Activated T-helper 17 cell treated with anti-CD3 and anti-CD28 coated beads, Interleukin-2, amount 50 U/mL, for 72 hours (primary cell): ENCODE results near the gene KLC3. TPM values are rescaled to one million over a fixed set of nuclear protein-coding genes. Genes with fewer than 3 reads are reported as not detected.
"Not testable (repeated sequence)": the region's sequence is repeated elsewhere in the genome, so short reads cannot be mapped to it uniquely, and the experiment has no call there.

Experiments used
- ATAC-seq: fragments of 150-1000 bp; cut with Tn5 transposase; replicated peaks from 2 replicates; pipeline ENCODE4 v1.10.0; 2021; ENCODE audit warnings: mild to moderate bottlenecking, moderate library complexity
- H3K27ac Mint-ChIP-seq: one replicate; pipeline ENCODE4 v1.8.0; 2022; ENCODE audit warnings: mixed read lengths
- H3K27me3 Mint-ChIP-seq: one replicate; pipeline ENCODE4 v1.8.0; 2022; ENCODE audit warnings: mixed read lengths
- H3K36me3 Mint-ChIP-seq: one replicate; pipeline ENCODE4 v1.8.0; 2022; ENCODE audit warnings: low read depth, mild to moderate bottlenecking, mixed read lengths
- H3K4me1 Mint-ChIP-seq: one replicate; pipeline ENCODE4 v1.8.0; 2022; ENCODE audit warnings: mixed read lengths
- H3K4me3 Mint-ChIP-seq: one replicate; pipeline ENCODE4 v1.8.0; 2022; ENCODE audit warnings: mild to moderate bottlenecking, mixed read lengths
- H3K9me3 Mint-ChIP-seq: one replicate; pipeline ENCODE4 v1.8.0; 2022; ENCODE audit warnings: mixed read lengths
- total RNA-seq, 2 donors: library from RNA; stranded (reverse); gene quantifications; one replicate each; pipeline ENCODE4 v1.2.3, GENCODE V29; 2022

KLC3 gene
- total RNA-seq, 2 donors from 2014 or later, result 0.24 TPM; not detected in 1

GRCh38 chr19:45327404-45328143 lies 13.0 kb upstream of the KLC3 start:
- H3K27me3 Mint-ChIP-seq, result peaks cover 8% of the 10 kb centered on the region
- no peaks in the 10 kb centered on the region for H3K9me3 Mint-ChIP-seq
- ATAC-seq, result no peak
- H3K4me3 Mint-ChIP-seq, result no peak overlapping the region
- no peaks in the 10 kb centered on the region for H3K4me1 Mint-ChIP-seq
- no peaks in the 10 kb centered on the region for H3K36me3 Mint-ChIP-seq
- no peak overlapping the region for H3K27ac Mint-ChIP-seq

GRCh38 chr19:45331411-45331810 lies 9.1 kb upstream of the KLC3 start:
- H3K9me3 Mint-ChIP-seq, result no peaks in the 10 kb centered on the region
- H3K4me3 Mint-ChIP-seq, result no peak overlapping the region
- no peaks in the 10 kb centered on the region for H3K4me1 Mint-ChIP-seq
- no peak overlapping the region for H3K27ac Mint-ChIP-seq
- no peaks in the 10 kb centered on the region for H3K27me3 Mint-ChIP-seq
- no peaks in the 10 kb centered on the region for H3K36me3 Mint-ChIP-seq
- ATAC-seq, result no peak

DNA sequence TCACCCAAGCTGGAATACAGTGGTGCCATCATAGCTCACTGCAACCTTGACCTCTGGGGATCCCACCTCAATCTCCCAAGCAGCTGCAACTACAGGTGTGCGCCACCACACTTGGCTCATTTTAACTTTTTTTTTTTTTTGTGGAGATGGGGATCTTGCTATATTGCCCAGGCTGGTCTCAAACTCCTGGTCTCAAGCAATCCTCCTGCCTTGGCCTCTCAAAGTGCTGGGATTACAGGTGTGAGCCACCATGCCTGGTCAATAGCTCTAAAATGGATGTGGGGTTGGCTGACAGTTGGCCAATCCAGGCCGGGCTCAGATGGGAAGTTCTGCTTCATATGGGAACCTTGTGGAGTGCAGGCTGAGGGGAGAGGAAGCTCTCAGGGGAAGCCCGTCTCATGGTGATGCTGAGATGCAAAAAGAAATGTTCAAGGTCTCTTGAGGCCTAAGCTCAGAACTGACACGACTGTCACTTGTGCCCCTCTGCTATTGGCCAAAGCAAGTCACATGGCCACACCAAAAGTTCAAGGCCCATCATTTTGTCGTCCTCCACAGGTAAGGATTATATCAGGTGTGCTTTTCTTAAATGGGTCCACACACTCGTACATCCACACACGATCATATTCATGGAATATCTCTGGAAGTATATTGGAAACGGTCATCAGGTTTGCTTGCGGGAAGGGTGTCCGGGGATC lies 6.8 kb upstream of the KLC3 start:
- Mint-ChIP-seq H3K27me3 (peaks cover 7% of the 10 kb centered on the region), H3K36me3 (no peaks in the 10 kb centered on the region), H3K27ac (no peak overlapping the region), H3K4me3 (no peak overlapping the region), H3K4me1 (no peaks in the 10 kb centered on the region), H3K9me3 (no peaks in the 10 kb centered on the region)
- ATAC-seq, result no peak

DNA sequence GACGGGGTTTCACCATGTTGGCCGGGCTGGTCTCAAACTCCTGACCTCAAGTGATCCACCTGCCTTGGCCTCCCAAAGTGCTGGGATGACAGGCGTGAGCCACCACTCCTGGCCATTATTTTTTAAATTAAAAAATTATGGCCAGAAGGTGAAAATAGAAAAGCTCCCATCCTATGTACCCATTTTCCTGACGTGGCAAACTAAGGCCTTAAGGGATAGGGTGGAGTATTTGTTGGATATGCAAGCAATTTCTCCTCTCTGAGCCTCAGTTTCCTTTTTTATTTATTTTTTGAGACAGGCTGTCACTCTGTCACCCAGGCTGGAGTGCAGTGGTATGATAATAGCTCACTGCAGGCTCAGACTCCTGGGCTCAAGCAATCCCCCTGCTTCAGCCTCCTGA lies 5.7 kb upstream of the KLC3 start:
- H3K4me1 Mint-ChIP-seq, H3K27me3 Mint-ChIP-seq, H3K36me3 Mint-ChIP-seq, ATAC-seq, H3K27ac Mint-ChIP-seq, H3K4me3 Mint-ChIP-seq, H3K9me3 Mint-ChIP-seq: not testable (repeated sequence)

DNA sequence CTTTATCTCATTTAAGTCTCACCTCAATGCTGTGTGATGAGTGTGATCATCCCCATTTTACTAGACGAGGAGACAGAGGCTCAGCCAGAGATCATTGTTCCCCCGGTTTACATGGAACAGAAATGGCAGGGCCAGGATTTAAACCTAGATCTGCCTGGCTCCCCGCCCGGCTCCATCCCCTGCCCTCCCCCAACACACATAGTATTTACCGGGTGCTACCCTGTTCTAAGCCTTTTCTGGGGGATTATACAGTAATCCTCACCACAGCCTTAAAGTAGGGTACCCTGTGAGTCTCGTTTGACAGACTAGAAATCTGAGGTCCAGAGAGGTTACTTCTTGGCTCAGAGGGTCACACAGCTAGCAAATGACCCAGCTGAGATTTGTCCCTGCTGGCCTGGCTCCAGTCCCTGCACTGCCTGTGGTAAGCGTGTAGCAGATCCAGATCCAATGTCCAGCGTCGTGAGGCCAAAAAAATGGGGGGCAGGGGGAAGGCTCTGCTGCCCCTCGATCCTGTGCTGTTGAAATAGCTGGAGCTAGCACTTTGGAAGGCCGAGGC lies 3.8 kb upstream of the KLC3 start:
- no peaks in the 10 kb centered on the region for H3K36me3 Mint-ChIP-seq
- H3K27ac Mint-ChIP-seq, result no peak overlapping the region
- H3K27me3 Mint-ChIP-seq, result peaks cover 12% of the 10 kb centered on the region
- no peak for ATAC-seq
- no peak overlapping the region for H3K4me3 Mint-ChIP-seq
- no peaks in the 10 kb centered on the region for H3K9me3 Mint-ChIP-seq
- H3K4me1 Mint-ChIP-seq, result no peaks in the 10 kb centered on the region

- Mint-ChIP-seq H3K4me1 (no peaks in the 10 kb centered on the region), H3K4me3 (peak overlapping the region; percentile 48), H3K36me3 (no peaks in the 10 kb centered on the region), H3K27ac (no peak overlapping the region), H3K9me3 (no peaks in the 10 kb centered on the region), H3K27me3 (peaks cover 19% of the 10 kb centered on the region)
- no peak for ATAC-seq
Measured at GRCh38 chr19:45339629-45340028, 921 bp upstream of the KLC3 start.

DNA sequence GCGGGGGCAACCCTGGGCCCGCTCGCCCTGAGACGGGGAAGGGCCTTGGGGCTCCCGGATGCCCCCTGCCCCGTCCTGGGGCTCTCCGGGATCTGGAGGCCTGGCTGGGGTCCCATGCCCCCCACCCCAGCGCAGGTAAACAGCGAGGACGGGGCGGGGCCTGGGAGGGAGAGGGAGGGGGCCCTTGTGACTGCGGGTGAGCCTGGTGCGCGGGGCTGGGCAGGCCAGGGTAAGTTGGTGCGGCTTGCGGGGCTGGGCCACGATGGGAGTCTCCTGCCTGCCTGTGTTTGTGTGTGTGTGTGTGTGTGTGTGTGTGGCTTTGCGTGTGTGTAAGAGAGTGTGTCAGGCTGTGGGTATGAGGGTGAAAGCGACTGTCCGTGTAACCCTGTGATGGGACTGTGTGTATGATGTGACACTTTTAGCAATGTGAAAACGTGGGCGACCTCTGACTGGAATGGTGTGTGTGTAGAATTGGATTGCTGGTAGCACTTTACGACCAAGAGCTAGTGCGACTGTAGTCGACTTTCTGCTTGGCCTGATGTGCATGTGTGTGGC lies 426 bp downstream of the KLC3 start:
- Mint-ChIP-seq H3K4me1 (no peaks in the 10 kb centered on the region), H3K27ac (no peak overlapping the region), H3K36me3 (no peaks in the 10 kb centered on the region)

DNA sequence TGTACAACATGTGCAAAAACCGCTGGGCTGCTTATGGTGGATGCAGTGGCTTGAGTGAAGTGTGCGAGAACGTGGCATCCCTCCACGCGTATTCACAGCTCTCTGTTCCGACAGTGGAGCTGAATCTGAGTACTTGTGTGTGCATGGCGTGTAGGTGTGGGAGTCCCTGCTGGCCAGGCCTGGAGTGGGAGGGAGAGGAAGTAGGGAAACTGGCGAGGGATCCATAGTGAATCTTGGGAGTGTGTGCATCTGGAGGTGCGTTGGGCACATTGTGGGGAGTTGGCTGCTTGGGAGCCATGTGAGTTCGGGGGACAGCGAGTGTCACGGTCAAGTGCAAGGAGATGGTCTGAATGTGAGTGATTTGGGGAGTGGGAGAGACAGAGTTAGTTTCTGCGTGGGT lies 2.4 kb downstream of the KLC3 start:
- H3K27me3 Mint-ChIP-seq, result peaks cover 27% of the 10 kb centered on the region
- no peaks in the 10 kb centered on the region for H3K9me3 Mint-ChIP-seq
- H3K36me3 Mint-ChIP-seq, result no peaks in the 10 kb centered on the region
- H3K4me1 Mint-ChIP-seq, result no peaks in the 10 kb centered on the region
- no peak overlapping the region for H3K4me3 Mint-ChIP-seq
- no peak overlapping the region for H3K27ac Mint-ChIP-seq
- ATAC-seq, result no peak

More for the DNA sequence above, 426 bp downstream of the KLC3 start:
- Mint-ChIP-seq H3K4me3 (no peak overlapping the region), H3K9me3 (no peaks in the 10 kb centered on the region), H3K27me3 (peaks cover 26% of the 10 kb centered on the region)
- peak; percentile 7 for ATAC-seq

DNA sequence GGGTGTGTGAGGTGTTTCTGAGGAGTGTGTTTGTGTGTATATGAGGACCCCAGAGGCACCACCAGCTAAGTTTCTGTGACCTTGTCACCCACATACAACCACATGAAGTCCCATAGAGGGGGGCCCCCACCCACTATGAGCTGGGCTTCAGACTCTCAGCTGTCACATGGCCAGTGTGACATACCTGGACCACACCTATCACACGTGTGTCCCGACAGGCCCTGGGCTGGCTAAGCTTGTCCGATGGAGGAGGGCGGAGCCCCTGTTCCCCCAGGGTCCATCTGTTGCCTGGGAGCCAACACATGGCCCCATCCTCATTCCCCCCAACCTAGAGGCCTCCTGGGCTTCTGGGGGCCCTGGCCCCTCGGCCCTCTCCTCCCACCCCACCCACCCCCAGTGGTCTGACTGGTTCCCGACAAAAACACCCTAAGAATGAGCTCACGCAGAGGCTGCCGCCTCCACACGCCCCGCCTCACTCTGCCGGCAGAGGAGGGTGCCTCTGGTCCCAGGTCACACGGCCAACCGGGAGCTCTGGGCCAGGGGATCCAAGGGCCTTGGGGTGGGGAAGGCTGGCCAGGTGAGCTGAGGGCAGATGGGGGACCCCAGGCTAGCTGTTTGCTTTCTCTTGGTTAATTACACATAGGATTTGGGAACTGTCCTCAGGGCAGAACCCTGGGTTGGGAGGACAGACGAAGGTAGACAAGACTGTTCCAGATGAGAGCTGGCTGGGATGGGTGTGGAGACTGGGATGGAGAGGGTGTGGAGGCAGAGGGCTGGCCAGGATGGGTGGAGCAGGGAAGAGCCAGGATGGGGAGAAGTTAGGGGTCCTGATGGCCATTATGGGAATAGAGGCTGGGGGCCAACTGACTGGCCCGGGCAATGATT lies 4.3 kb downstream of the KLC3 start:
- Mint-ChIP-seq H3K4me1 (no peaks in the 10 kb centered on the region), H3K36me3 (no peaks in the 10 kb centered on the region), H3K4me3 (no peak overlapping the region), H3K27ac (no peak overlapping the region), H3K27me3 (peaks cover 23% of the 10 kb centered on the region), H3K9me3 (no peaks in the 10 kb centered on the region)
- ATAC-seq, result no peak

DNA sequence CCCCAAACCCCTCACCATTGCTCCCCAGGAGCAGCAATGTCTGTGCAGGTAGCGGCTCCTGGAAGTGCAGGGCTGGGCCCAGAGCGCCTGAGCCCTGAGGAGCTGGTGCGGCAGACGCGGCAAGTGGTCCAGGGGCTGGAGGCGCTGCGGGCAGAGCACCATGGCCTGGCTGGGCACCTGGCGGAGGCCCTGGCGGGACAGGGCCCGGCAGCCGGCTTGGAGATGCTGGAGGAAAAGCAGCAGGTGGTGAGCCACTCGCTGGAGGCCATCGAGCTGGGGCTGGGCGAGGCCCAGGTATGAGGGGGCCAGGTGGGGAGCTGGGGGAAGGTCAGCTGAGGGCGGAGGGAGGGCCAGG lies 4.9 kb downstream of the KLC3 start:
- no peak overlapping the region for H3K27ac Mint-ChIP-seq
- ATAC-seq, result no peak
- no peak overlapping the region for H3K4me3 Mint-ChIP-seq
- no peaks in the 10 kb centered on the region for H3K4me1 Mint-ChIP-seq
- no peaks in the 10 kb centered on the region for H3K9me3 Mint-ChIP-seq
- H3K36me3 Mint-ChIP-seq, result no peaks in the 10 kb centered on the region
- H3K27me3 Mint-ChIP-seq, result peaks cover 18% of the 10 kb centered on the region

- Mint-ChIP-seq H3K4me3 (no peak overlapping the region), H3K27ac (no peak overlapping the region), H3K27me3 (peaks cover 18% of the 10 kb centered on the region), H3K36me3 (no peaks in the 10 kb centered on the region), H3K9me3 (no peaks in the 10 kb centered on the region), H3K4me1 (no peaks in the 10 kb centered on the region)
- ATAC-seq, result no peak
Measured at GRCh38 chr19:45346449-45346848, 5.9 kb downstream of the KLC3 start.

DNA sequence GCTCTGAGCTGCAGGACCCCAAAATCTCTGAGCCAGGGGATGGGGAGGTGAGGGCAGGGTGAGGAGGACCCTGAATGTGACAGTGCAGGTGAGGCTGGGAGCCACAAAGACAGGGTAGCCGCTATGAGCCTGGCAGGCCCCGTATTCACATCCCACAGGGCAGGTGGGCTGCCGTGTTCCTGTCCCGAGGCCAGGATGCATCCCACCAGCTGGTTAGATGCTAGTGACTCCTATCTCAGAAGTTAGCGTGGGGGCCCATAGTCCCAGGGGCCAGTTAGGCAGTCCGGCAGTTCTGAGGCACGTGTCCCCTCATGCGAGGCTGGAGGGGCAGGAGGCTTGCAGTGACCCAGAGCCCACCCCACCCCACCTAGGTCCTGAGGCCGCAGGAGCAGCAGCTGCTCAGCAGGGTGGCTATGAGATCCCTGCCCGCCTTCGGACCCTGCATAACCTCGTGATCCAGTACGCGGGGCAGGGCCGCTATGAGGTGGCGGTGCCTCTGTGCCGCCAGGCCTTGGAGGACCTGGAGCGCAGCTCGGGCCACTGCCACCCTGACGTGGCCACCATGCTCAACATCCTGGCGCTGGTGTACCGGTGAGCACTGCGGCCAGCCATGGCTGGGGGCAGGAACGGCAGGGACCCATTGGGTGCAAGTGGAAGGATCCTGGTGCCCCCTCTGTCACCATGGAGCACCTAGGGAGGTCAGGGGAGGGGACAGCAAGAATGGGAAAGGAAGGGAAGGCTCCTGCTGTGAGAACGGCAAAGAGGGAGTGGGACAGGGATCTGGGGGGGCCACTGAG lies 7.2 kb downstream of the KLC3 start:
- H3K4me3 Mint-ChIP-seq, result no peak overlapping the region

GRCh38 chr19:45348367-45349125 lies 8.0 kb downstream of the KLC3 start:
- Mint-ChIP-seq H3K4me3 (no peak overlapping the region), H3K27ac (no peak overlapping the region), H3K36me3 (no peaks in the 10 kb centered on the region), H3K27me3 (peaks cover 16% of the 10 kb centered on the region), H3K9me3 (no peaks in the 10 kb centered on the region), H3K4me1 (no peaks in the 10 kb centered on the region)
- no peak for ATAC-seq

More for the DNA sequence above, 7.2 kb downstream of the KLC3 start:
- no peaks in the 10 kb centered on the region for H3K9me3 Mint-ChIP-seq
- no peak overlapping the region for H3K27ac Mint-ChIP-seq
- H3K4me1 Mint-ChIP-seq, result no peaks in the 10 kb centered on the region
- H3K36me3 Mint-ChIP-seq, result no peaks in the 10 kb centered on the region
- ATAC-seq, result no peak
- H3K27me3 Mint-ChIP-seq, result peaks cover 18% of the 10 kb centered on the region
